Rectal smooth muscle tissue (tissue), 1 donor: ENCODE data around the gene MEIS3.
"Not testable (repeated sequence)": the region's sequence is repeated elsewhere in the genome, so short reads cannot be mapped to it uniquely, and the experiment has no call there.

Experiments
- H3K27ac ChIP-seq: one replicate; pipeline ENCODE4 v1.7.0; 2013; ENCODE audit warnings: low read depth, low read length, inconsistent platforms
- H3K27me3 ChIP-seq: one replicate; pipeline ENCODE4 v1.7.0; 2013; ENCODE audit warnings: low read length; ENCODE audit not compliant: control insufficient read depth, insufficient read depth
- H3K36me3 ChIP-seq: one replicate; pipeline ENCODE4 v1.7.0; 2013; ENCODE audit warnings: low read length; ENCODE audit not compliant: control insufficient read depth, insufficient read depth
- H3K4me1 ChIP-seq: one replicate; pipeline ENCODE4 v1.7.0; 2013; ENCODE audit warnings: low read length; ENCODE audit not compliant: control insufficient read depth, insufficient read depth
- H3K4me3 ChIP-seq: one replicate; pipeline ENCODE4 v1.7.0; 2013; ENCODE audit warnings: low read length
- H3K9ac ChIP-seq: one replicate; pipeline ENCODE4 v1.7.0; 2013; ENCODE audit warnings: low read length

Gene MEIS3

GRCh38 chr19:47419789-47420188 lies 462 bp upstream of the MEIS3 start:
- Histone ChIP-seq H3K36me3 (no peaks in the 10 kb centered on the region), H3K27ac (no peak overlapping the region), H3K27me3 (peaks cover 51% of the 10 kb centered on the region), H3K4me3 (no peak overlapping the region), H3K9ac (no peak overlapping the region), H3K4me1 (no peaks in the 10 kb centered on the region)

GRCh38 chr19:47418692-47419029 lies 666 bp downstream of the MEIS3 start:
- Histone ChIP-seq H3K9ac (no peak overlapping the region), H3K27ac (no peak overlapping the region), H3K27me3 (peaks cover 49% of the 10 kb centered on the region), H3K4me1 (no peaks in the 10 kb centered on the region), H3K36me3 (no peaks in the 10 kb centered on the region), H3K4me3 (peak overlapping the region; percentile 31)

- Histone ChIP-seq H3K27me3 (peaks cover 44% of the 10 kb centered on the region), H3K27ac (no peak overlapping the region), H3K4me1 (no peaks in the 10 kb centered on the region), H3K9ac (no peak overlapping the region), H3K36me3 (no peaks in the 10 kb centered on the region), H3K4me3 (no peak overlapping the region)
Measured at GRCh38 chr19:47417746-47418691, 1.3 kb downstream of the MEIS3 start.

- peaks cover 39% of the 10 kb centered on the region for H3K27me3 ChIP-seq
- no peak overlapping the region for H3K27ac ChIP-seq
- H3K4me3 ChIP-seq = no peak overlapping the region
- no peaks in the 10 kb centered on the region for H3K36me3 ChIP-seq
- no peaks in the 10 kb centered on the region for H3K4me1 ChIP-seq
- H3K9ac ChIP-seq = no peak overlapping the region
Measured at GRCh38 chr19:47417107-47417745, 2.1 kb downstream of the MEIS3 start.

- H3K27me3 ChIP-seq = peaks cover 33% of the 10 kb centered on the region
- H3K4me3 ChIP-seq = no peak overlapping the region
- H3K4me1 ChIP-seq = no peaks in the 10 kb centered on the region
- H3K27ac ChIP-seq = no peak overlapping the region
- H3K36me3 ChIP-seq = no peaks in the 10 kb centered on the region
- no peak overlapping the region for H3K9ac ChIP-seq
Measured at GRCh38 chr19:47416643-47416985, 2.7 kb downstream of the MEIS3 start.

GRCh38 chr19:47415953-47416642 lies 3.2 kb downstream of the MEIS3 start:
- Histone ChIP-seq H3K9ac (no peak overlapping the region), H3K27ac (no peak overlapping the region), H3K36me3 (no peaks in the 10 kb centered on the region), H3K4me1 (no peaks in the 10 kb centered on the region), H3K27me3 (peaks cover 29% of the 10 kb centered on the region), H3K4me3 (no peak overlapping the region)

GRCh38 chr19:47414469-47414868 lies 4.9 kb downstream of the MEIS3 start:
- Histone ChIP-seq H3K9ac (no peak overlapping the region), H3K36me3 (no peaks in the 10 kb centered on the region), H3K4me3 (no peak overlapping the region), H3K27ac (no peak overlapping the region), H3K4me1 (no peaks in the 10 kb centered on the region), H3K27me3 (peaks cover 18% of the 10 kb centered on the region)

- Histone ChIP-seq H3K36me3 (no peaks in the 10 kb centered on the region), H3K9ac (no peak overlapping the region), H3K27me3 (peaks cover 16% of the 10 kb centered on the region)
Measured at GRCh38 chr19:47413941-47414340, 5.4 kb downstream of the MEIS3 start.

GRCh38 chr19:47411696-47412095 lies 7.6 kb downstream of the MEIS3 start:
- H3K27me3 ChIP-seq, H3K9ac ChIP-seq, H3K36me3 ChIP-seq, H3K4me3 ChIP-seq, H3K4me1 ChIP-seq, H3K27ac ChIP-seq: not testable (repeated sequence)

More at GRCh38 chr19:47413941-47414340, 5.4 kb downstream of the MEIS3 start:
- Histone ChIP-seq H3K4me1 (no peaks in the 10 kb centered on the region), H3K27ac (no peak overlapping the region), H3K4me3 (no peak overlapping the region)

- Histone ChIP-seq H3K27ac (no peak overlapping the region), H3K4me3 (no peak overlapping the region), H3K27me3 (no peaks in the 10 kb centered on the region), H3K9ac (no peak overlapping the region), H3K36me3 (no peaks in the 10 kb centered on the region), H3K4me1 (no peaks in the 10 kb centered on the region)
Measured at GRCh38 chr19:47411101-47411500, 8.2 kb downstream of the MEIS3 start.

- Histone ChIP-seq H3K9ac (no peak overlapping the region), H3K4me1 (no peaks in the 10 kb centered on the region), H3K27ac (no peak overlapping the region), H3K4me3 (no peak overlapping the region), H3K27me3 (no peaks in the 10 kb centered on the region), H3K36me3 (no peaks in the 10 kb centered on the region)
Measured at GRCh38 chr19:47408156-47408938, 11.0 kb downstream of the MEIS3 start.

GRCh38 chr19:47407417-47407774 lies 11.9 kb downstream of the MEIS3 start:
- Histone ChIP-seq H3K9ac (no peak overlapping the region), H3K4me3 (no peak overlapping the region), H3K4me1 (no peaks in the 10 kb centered on the region), H3K36me3 (no peaks in the 10 kb centered on the region), H3K27me3 (no peaks in the 10 kb centered on the region), H3K27ac (no peak overlapping the region)
